HepG2 (cell line): ENCODE measurements around the gene ARL8A. TPM values are rescaled to one million over a fixed set of nuclear protein-coding genes. Genes with fewer than 3 reads are reported as not detected.

Source experiments
- ATAC-seq: fragments of 200-7000 bp; cut with Tn5 transposase; 3 replicates; pipeline ENCODE4 v1.9.1; 2020; ENCODE audit warnings: mild to moderate bottlenecking, moderate library complexity
- BruUV-seq: library from RNA; stranded (reverse); fragments of 400-500 nt; replicated peaks from 2 replicates; lab custom pipeline; 2021; lab: Mats Ljungman, UMichigan
- CTCF ChIA-PET: fragments of 300-600 bp; formaldehyde crosslinking; extraction: SDS; loops from one replicate; lab custom pipeline; 2021; ENCODE audit warnings: low total read pairs, inconsistent platforms, low intra/inter-chr PET ratio; lab: Yijun Ruan, JAX
- POLR2A ChIA-PET: fragments of 350-600 bp; sonication (Branson Sonifier 250); formaldehyde crosslinking; loops from one replicate; lab custom pipeline; 2020; ENCODE audit warnings: antibody characterized with exemption, inconsistent platforms; lab: Yijun Ruan, JAX
- DNase-seq: peaks from one replicate; pipeline ENCODE4 v3.0.0-alpha.2; 2015; ENCODE audit warnings: low spot score
- FAIRE-seq: peaks from 3 replicates; lab custom pipeline; 2011; peaks lifted over from hg19 to GRCh38; lab: Jason Lieb, UNC
- H2AFZ ChIP-seq: one replicate; pipeline ENCODE4 v1.6.1; 2011; ENCODE audit warnings: low read length, inconsistent platforms
- H3K27ac ChIP-seq: fragments of 300-600 bp; 3 replicates; pipeline ENCODE4 v1.8.0; 2011; ENCODE audit warnings: mixed run types, mild to moderate bottlenecking, mixed read lengths, low read length, inconsistent platforms; ENCODE audit not compliant: insufficient read depth; ENCODE audit errors: extremely low read length
- H3K27me3 ChIP-seq, 2 experiments: fragments of 200-600 bp in 1 of 2; 2 replicates in 1 of 2; 3 replicates in 1 of 2; pipeline versions ENCODE4 v1.6.0 to v1.8.0; 2011; ENCODE audit warnings: low read length in 2 of 2, mild to moderate bottlenecking in 2 of 2, moderate library complexity in 2 of 2, inconsistent platforms in 1 of 2; ENCODE audit not compliant: insufficient read depth in 2 of 2, control insufficient read depth in 1 of 2
- H3K36me3 ChIP-seq, 2 experiments: fragments of 200-600 bp in 1 of 2; replicated peaks in 1 of 2; 2 replicates in 1 of 2; 3 replicates in 1 of 2; pipeline versions ENCODE4 v1.5.1 to v1.8.0; 2011; ENCODE audit warnings: low read length in 2 of 2, inconsistent platforms in 1 of 2; ENCODE audit not compliant: insufficient read depth in 2 of 2, control insufficient read depth in 1 of 2
- H3K4me1 ChIP-seq: 2 replicates; pipeline ENCODE4 v1.5.1; 2012; ENCODE audit warnings: low read length, inconsistent platforms; ENCODE audit not compliant: insufficient read depth
- H3K4me2 ChIP-seq: 2 replicates; pipeline ENCODE4 v1.6.0; 2011; ENCODE audit warnings: low read depth, low read length, inconsistent platforms
- H3K4me3 ChIP-seq, 3 experiments: fragments of 200-600 bp in 1 of 3; sonication (generic), shearing (Covaris generic) in 1 of 3; replicated peaks in 1 of 3; 2 replicates each; pipeline ENCODE4 v1.5.1; 2011 to 2016; ENCODE audit warnings: low read length in 3 of 3, inconsistent platforms in 2 of 3, low read depth in 2 of 3, mild to moderate bottlenecking in 2 of 3, control low read depth in 1 of 3, mixed read lengths in 1 of 3; ENCODE audit not compliant: insufficient read depth in 1 of 3
- H3K79me2 ChIP-seq: one replicate; pipeline ENCODE4 v1.6.1; 2011; ENCODE audit warnings: low read length, inconsistent platforms; ENCODE audit not compliant: insufficient read depth
- H3K9ac ChIP-seq: 2 replicates; pipeline ENCODE4 v1.6.0; 2011; ENCODE audit warnings: mild to moderate bottlenecking, low read depth, low read length, inconsistent platforms; ENCODE audit not compliant: insufficient read depth
- H3K9me3 ChIP-seq: 2 replicates; pipeline ENCODE4 v1.5.1; 2012; ENCODE audit warnings: mild to moderate bottlenecking, low read length
- H4K20me1 ChIP-seq: 2 replicates; pipeline ENCODE4 v1.6.0; 2011; ENCODE audit warnings: inconsistent platforms, mild to moderate bottlenecking, low read length, moderate library complexity; ENCODE audit not compliant: insufficient read depth
- BATF2 ChIP-seq: sonication (generic); formaldehyde crosslinking; IDR thresholded peaks from 2 replicates; pipeline ENCODE4 v1.8.0; 2022; ENCODE audit warnings: mild to moderate bottlenecking, missing genetic modification reagents, moderate library complexity
- CSRNP1 ChIP-seq: sonication (generic); formaldehyde crosslinking; IDR thresholded peaks from 2 replicates; pipeline ENCODE4 v1.8.1; 2023; ENCODE audit warnings: mild to moderate bottlenecking, missing genetic modification reagents
- MYC ChIP-seq: sonication (generic); formaldehyde crosslinking; IDR thresholded peaks from 2 replicates; pipeline ENCODE4 v1.9.0; 2021; ENCODE audit warnings: missing genetic modification reagents, borderline replicate concordance
- NFKB2 ChIP-seq: sonication (generic); formaldehyde crosslinking; IDR thresholded peaks from 2 replicates; pipeline ENCODE4 v1.4.0; 2020; ENCODE audit warnings: missing genetic modification reagents, borderline replicate concordance
- NFYB ChIP-seq: sonication (generic); formaldehyde crosslinking; IDR thresholded peaks from 2 replicates; pipeline ENCODE4 v1.4.0; 2020; ENCODE audit warnings: missing genetic modification reagents
- NR2F6 ChIP-seq, 2 experiments: IDR thresholded peaks; 2 replicates each; pipeline ENCODE4 v1.6.1; 2016; ENCODE audit warnings: antibody characterized with exemption in 1 of 2, mild to moderate bottlenecking in 1 of 2
- RORA ChIP-seq: sonication (generic); formaldehyde crosslinking; IDR thresholded peaks from 2 replicates; pipeline ENCODE4 v1.5.0; 2020; ENCODE audit warnings: mild to moderate bottlenecking, missing genetic modification reagents, moderate library complexity
- SUZ12 ChIP-seq: fragments of 150-350 bp; IDR thresholded peaks from 2 replicates; pipeline ENCODE4 v1.6.1; 2014; ENCODE audit warnings: low read depth, low read length
- TEAD3 ChIP-seq: optimal IDR thresholded peaks from 2 replicates; pipeline ENCODE3; 2016; ENCODE audit warnings: borderline replicate concordance
- ZNF616 ChIP-seq: sonication (generic); formaldehyde crosslinking; IDR thresholded peaks from 2 replicates; pipeline ENCODE4 v1.5.0; 2020; ENCODE audit warnings: low read depth, mild to moderate bottlenecking, missing genetic modification reagents
- ZNF687 ChIP-seq: sonication (generic); formaldehyde crosslinking; IDR thresholded peaks from 2 replicates; pipeline ENCODE4 v1.5.1; 2020; ENCODE audit warnings: mild to moderate bottlenecking, missing genetic modification reagents, moderate library complexity
- ZNF790 ChIP-seq: sonication (generic); formaldehyde crosslinking; IDR thresholded peaks from 2 replicates; pipeline ENCODE4 v1.8.0; 2022; ENCODE audit warnings: missing genetic modification reagents, mild to moderate bottlenecking, borderline replicate concordance
- WGBS: methylation state at CpG from one replicate; pipeline ENCODE4 v1.1.6; 2017; ENCODE audit warnings: low lambda C conversion rate; 5-methylcytosine and 5-hydroxymethylcytosine counted together
- in situ Hi-C: cut with HindIII; loops from 2 replicates; pipeline ENCODE4 v1.10.0; 2017; ENCODE audit warnings: low pct_unique_long_range_greater_than_20kb; ENCODE audit not compliant: extremely low pct_ligation_motif_present
- intact Hi-C: fragments of 100-400 bp; cut with micrococcal nuclease; formaldehyde crosslinking; loops from one replicate; pipeline ENCODE4 v1.10.0; 2022; ENCODE audit not compliant: unreplicated experiment
- polyA plus RNA-seq, 8 experiments: library from polyadenylated mRNA; depleted of rRNA in 3 of 8; stranded (reverse) in 7 of 8; unstranded in 1 of 8; fragments of >200 nt; fragmentation: Illumina TruSeq in 4 of 8; extraction: Trizol in 4 of 8; gene quantifications; 2 replicates each; pipeline versions ENCODE4 v1.2.1 to v1.2.3, GENCODE V29; 2011 to 2016; ENCODE audit warnings: low read depth in 4 of 8, missing spikeins in 1 of 8, mixed read lengths in 1 of 8; ENCODE audit not compliant: insufficient read depth in 1 of 8
- total RNA-seq, 5 experiments: library from RNA; depleted of rRNA; stranded (reverse); fragments of >200 nt; fragmentation: Illumina TruSeq; extraction: Trizol; gene quantifications; 2 replicates each; pipeline ENCODE4 v1.2.3, GENCODE V29; 2016; ENCODE audit warnings: low read depth in 1 of 5
- TF ChIP-seq, protein P1 (sequence below): sonication (generic); formaldehyde crosslinking; IDR thresholded peaks from 2 replicates; pipeline ENCODE4 v1.9.0; 2022; ENCODE audit warnings: missing genetic modification reagents, mild to moderate bottlenecking, borderline replicate concordance

The ARL8A gene
- total and polyA plus RNA-seq, 2 of the 13 experiments (the other 11 are each of a cell fraction or from before 2014, with no cell fraction given): 2.7 to 23.4 TPM

DNA sequence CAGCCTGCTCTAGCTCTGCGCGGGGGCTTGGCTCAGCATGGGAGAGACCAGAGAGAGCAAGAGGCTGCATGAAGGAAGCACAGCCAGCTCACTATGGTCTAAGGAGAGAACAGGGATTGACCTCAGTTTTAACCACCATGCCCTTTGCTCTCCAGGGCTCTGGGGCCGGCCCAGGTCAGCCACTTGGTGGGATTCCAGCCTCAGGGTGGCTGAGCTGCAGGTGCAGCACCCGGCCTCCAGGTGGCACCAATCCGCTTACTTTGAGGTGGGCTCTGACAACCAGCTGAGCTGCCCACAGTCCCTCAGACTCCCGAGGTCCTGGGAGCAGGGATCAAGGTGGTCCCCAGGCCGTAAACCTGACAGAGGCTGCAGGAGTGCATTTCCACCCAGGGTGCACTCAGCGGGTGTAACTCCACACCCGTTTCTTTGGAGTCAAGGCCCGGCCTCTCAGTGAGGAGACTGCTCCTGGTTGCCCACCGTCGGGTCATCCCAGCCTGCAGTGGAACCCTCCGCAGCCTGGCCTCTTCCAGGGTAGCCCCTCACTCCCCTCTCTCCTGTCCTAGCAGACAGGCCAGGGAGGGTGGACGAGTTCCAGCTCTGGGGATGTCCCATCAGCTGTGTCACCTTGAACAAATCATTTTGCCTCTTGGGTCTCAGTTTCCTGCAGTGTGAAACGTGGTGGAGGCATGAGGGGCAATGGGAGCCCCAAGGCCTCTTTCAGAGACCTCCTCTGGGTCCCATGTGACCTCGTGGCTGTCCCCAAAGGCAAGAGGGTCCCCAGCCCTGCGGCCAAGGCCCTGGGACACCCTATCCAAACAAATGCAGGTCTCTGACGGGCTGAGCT is 48.5 kb upstream of the ARL8A start:
- WGBS: 33% methylated on average over 6 of the region's 18 CpGs
- intact Hi-C loops (loop anchor here (2.0 to 5.0 kb wide), 2 partner anchors 44 to 122 kb away; no protein-coding TSS in a partner anchor), in situ Hi-C loops (loop anchor here (10.0 kb wide), 1 partner anchor 522 kb away; the partner anchor contains the start of gene SYT2)
- CTCF ChIA-PET: interaction anchor here (1.2 kb wide), 1 partner anchor 123 kb away, joined by 9 read pairs; no protein-coding TSS in a partner anchor
- H4K20me1 ChIP-seq: no peaks in the 10 kb centered on the region
- peak overlapping the region; percentile 43 for H3K4me2 ChIP-seq
- H3K4me1 ChIP-seq: peaks cover 41% of the 10 kb centered on the region
- no peaks in the 10 kb centered on the region for H3K9me3 ChIP-seq
- DNase-seq: peak; percentile 43
- peak; percentile 30 for ATAC-seq
- POLR2A ChIA-PET: no interaction called here
- H3K9ac ChIP-seq: no peak overlapping the region
- FAIRE-seq: peak; percentile 53
- H2AFZ ChIP-seq: no peak overlapping the region
- H3K36me3 ChIP-seq: no peaks in the 10 kb centered on the region
- no peak overlapping the region; a peak in 1 of 6 replicates for H3K4me3 ChIP-seq
- BruUV-seq: no TSS peak
- no peak overlapping the region for H3K27ac ChIP-seq
- peaks cover 11 to 24% of the 10 kb centered on the region in 2 experiments for H3K27me3 ChIP-seq
- H3K79me2 ChIP-seq: no peaks in the 10 kb centered on the region
- 0 out of 2 replicates have a peak, but pooled peaks have one; percentile 28 for TF ChIP-seq NFKB2 (CRISPR knock-in tag)
- 0 out of 2 replicates have a peak, but pooled peaks have one; percentile 25 for TF ChIP-seq MYC
- TF ChIP-seq RORA (CRISPR knock-in tag): no peak
- no peak for TF ChIP-seq BATF2 (CRISPR knock-in tag)
- TF ChIP-seq ZNF616 (CRISPR knock-in tag): no peak
- no peak for TF ChIP-seq NFYB (CRISPR knock-in tag)
- TF ChIP-seq, protein P1, sequence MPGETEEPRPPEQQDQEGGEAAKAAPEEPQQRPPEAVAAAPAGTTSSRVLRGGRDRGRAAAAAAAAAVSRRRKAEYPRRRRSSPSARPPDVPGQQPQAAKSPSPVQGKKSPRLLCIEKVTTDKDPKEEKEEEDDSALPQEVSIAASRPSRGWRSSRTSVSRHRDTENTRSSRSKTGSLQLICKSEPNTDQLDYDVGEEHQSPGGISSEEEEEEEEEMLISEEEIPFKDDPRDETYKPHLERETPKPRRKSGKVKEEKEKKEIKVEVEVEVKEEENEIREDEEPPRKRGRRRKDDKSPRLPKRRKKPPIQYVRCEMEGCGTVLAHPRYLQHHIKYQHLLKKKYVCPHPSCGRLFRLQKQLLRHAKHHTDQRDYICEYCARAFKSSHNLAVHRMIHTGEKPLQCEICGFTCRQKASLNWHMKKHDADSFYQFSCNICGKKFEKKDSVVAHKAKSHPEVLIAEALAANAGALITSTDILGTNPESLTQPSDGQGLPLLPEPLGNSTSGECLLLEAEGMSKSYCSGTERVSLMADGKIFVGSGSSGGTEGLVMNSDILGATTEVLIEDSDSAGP (CRISPR knock-in tag): peak; percentile 37; the same call in 1 of the 2 replicates
- 0 out of 2 replicates have a peak, but pooled peaks have one; percentile 25 for TF ChIP-seq NR2F6 (IDR thresholded peaks at IDR 0.05)
- TF ChIP-seq NR2F6 (CRISPR knock-in tag; IDR thresholded peaks at IDR 0.05): no peak
- TF ChIP-seq TEAD3 (CRISPR knock-in tag): peak; percentile 66
- peak; percentile 42 for TF ChIP-seq ZNF687 (CRISPR knock-in tag)
- TF ChIP-seq SUZ12: no peak
- no peak for TF ChIP-seq ZNF790 (CRISPR knock-in tag)
- TF ChIP-seq CSRNP1 (CRISPR knock-in tag): no peak
